GM23338 (cell line): ENCODE data around the gene MAPT.

Experiments used
- CREB1 ChIP-seq: fragments of 250-450 bp; sonication (Bioruptor Pico); IDR thresholded peaks from 2 replicates; pipeline ENCODE4 v1.5.0; 2020; ENCODE audit warnings: low read depth, mild to moderate bottlenecking, moderate library complexity
- CTCF ChIP-seq, 2 experiments: fragments of 200-600 bp in 1 of 2; sonication (generic) in 1 of 2; conservative IDR thresholded peaks; 2 replicates each; pipeline versions ENCODE4 v1.5.1 to v1.6.1; 2016 to 2017; ENCODE audit warnings: antibody characterized with exemption in 2 of 2, low read depth in 2 of 2, mild to moderate bottlenecking in 2 of 2, moderate library complexity in 1 of 2
- ETS1 ChIP-seq: IDR thresholded peaks from 2 replicates; pipeline ENCODE4 v1.6.1; 2016; ENCODE audit warnings: antibody characterized with exemption
- EZH2 ChIP-seq: fragments of 200-600 bp; sonication (generic); IDR thresholded peaks from one replicate; pipeline ENCODE4 v1.8.0; 2017; ENCODE audit warnings: antibody characterized with exemption, mild to moderate bottlenecking, low read depth; ENCODE audit not compliant: unreplicated experiment
- EZH2phosphoT487 ChIP-seq: fragments of 200-600 bp; sonication (generic); IDR thresholded peaks from one replicate; pipeline ENCODE4 v1.8.1; 2018; ENCODE audit warnings: antibody characterized with exemption; ENCODE audit not compliant: unreplicated experiment
- JUNB ChIP-seq: IDR thresholded peaks from one replicate; pipeline ENCODE4 v1.6.1; 2016; ENCODE audit warnings: antibody characterized with exemption; ENCODE audit not compliant: unreplicated experiment
- NANOG ChIP-seq: IDR thresholded peaks from 2 replicates; pipeline ENCODE4 v1.6.1; 2016; ENCODE audit warnings: antibody characterized with exemption, borderline replicate concordance
- POLR2AphosphoS5 ChIP-seq: IDR thresholded peaks from 2 replicates; pipeline ENCODE4 v1.6.1; 2016; ENCODE audit warnings: antibody characterized with exemption, low read depth
- REST ChIP-seq: IDR thresholded peaks from one replicate; pipeline ENCODE4 v1.6.1; 2018; ENCODE audit warnings: antibody characterized with exemption; ENCODE audit not compliant: unreplicated experiment
- STAT1 ChIP-seq: IDR thresholded peaks from one replicate; pipeline ENCODE4 v1.6.1; 2016; ENCODE audit warnings: antibody characterized with exemption; ENCODE audit not compliant: unreplicated experiment
- ZNF114 ChIP-seq: fragments of 250-450 bp; sonication (Bioruptor Pico); IDR thresholded peaks from 2 replicates; pipeline ENCODE4 v1.5.0; 2020; ENCODE audit warnings: mild to moderate bottlenecking, moderate library complexity
- ZNF331 ChIP-seq: fragments of 250-450 bp; sonication (Bioruptor Pico); IDR thresholded peaks from 2 replicates; pipeline ENCODE4 v1.5.0; 2020; ENCODE audit warnings: low read depth, mild to moderate bottlenecking, moderate library complexity
- ZNF462 ChIP-seq: fragments of 250-450 bp; sonication (Bioruptor Pico); IDR thresholded peaks from 2 replicates; pipeline ENCODE4 v1.5.0; 2020; ENCODE audit warnings: mild to moderate bottlenecking, moderate library complexity

GRCh38 chr17:45990886-45991285 is 96.5 kb downstream of the MAPT start:
- TF ChIP-seq CTCF (conservative IDR thresholded peaks at IDR 0.05; ENCODE audit: low read depth in 2 of 2), result peak; percentile 16 to 23; a peak in 1 of 4 replicates
- TF ChIP-seq EZH2, result no peak
- TF ChIP-seq POLR2AphosphoS5, result no peak
- TF ChIP-seq ZNF114, result no peak
- no peak for TF ChIP-seq EZH2phosphoT487
- TF ChIP-seq CREB1, result no peak
- no peak for TF ChIP-seq ZNF331 (CRISPR knock-in tag)
- TF ChIP-seq REST, result no peak
- TF ChIP-seq NANOG, result no peak
- TF ChIP-seq ETS1, result no peak
- TF ChIP-seq JUNB, result no peak
- TF ChIP-seq ZNF462 (CRISPR knock-in tag), result no peak
- no peak for TF ChIP-seq STAT1
